ENCODE results near the gene INPP5A.
"Not testable (repeated sequence)": the region's sequence is repeated elsewhere in the genome, so short reads cannot be mapped to it uniquely, and the experiment has no call there.

INPP5A gene

DNA sequence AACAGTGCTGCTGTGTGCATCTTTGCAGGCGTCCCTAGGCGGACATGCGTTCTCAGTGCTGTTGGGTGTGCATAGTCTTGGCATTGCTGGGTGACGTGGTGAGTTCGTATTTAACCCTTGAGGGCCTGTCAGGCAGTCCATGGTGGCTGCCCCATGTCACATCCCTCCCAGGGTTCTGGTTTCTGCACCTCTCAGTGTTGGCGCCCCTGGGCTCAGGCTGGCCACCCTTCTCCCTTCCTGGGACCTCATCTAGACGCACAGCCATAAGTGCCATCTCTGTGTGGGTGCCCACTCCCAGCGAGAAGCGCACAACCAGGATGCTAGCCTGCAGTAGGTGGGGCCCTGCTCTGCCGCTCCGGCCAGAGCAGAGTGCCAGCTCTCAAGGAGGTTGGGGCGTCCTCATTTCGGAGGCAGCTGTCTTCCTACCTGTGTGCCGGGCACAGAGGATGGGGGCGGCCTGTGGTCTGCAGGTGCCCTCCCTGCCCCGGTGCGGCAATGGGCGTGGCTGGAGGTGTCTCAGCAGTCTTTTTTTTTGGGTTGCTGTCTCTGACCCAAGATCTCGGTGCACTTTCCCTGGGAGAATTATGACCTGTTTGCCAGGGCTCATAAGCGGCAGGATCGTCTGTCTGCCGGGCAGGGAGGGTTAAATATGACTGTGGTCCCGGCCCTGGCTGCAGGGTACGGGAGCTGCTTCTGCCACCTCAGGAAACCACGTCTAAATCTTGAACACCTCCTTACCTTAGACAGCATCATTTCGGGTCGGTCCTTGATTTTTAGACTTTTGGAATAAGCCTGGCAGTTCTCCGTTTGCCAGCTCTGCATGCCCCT lies 6.5 kb downstream of the INPP5A start:
- no peak for DNase-seq (ENCODE audit: low read depth)
- H3K4me3 ChIP-seq (ENCODE audit: low read depth, low read length) = no peak overlapping the region

DNA sequence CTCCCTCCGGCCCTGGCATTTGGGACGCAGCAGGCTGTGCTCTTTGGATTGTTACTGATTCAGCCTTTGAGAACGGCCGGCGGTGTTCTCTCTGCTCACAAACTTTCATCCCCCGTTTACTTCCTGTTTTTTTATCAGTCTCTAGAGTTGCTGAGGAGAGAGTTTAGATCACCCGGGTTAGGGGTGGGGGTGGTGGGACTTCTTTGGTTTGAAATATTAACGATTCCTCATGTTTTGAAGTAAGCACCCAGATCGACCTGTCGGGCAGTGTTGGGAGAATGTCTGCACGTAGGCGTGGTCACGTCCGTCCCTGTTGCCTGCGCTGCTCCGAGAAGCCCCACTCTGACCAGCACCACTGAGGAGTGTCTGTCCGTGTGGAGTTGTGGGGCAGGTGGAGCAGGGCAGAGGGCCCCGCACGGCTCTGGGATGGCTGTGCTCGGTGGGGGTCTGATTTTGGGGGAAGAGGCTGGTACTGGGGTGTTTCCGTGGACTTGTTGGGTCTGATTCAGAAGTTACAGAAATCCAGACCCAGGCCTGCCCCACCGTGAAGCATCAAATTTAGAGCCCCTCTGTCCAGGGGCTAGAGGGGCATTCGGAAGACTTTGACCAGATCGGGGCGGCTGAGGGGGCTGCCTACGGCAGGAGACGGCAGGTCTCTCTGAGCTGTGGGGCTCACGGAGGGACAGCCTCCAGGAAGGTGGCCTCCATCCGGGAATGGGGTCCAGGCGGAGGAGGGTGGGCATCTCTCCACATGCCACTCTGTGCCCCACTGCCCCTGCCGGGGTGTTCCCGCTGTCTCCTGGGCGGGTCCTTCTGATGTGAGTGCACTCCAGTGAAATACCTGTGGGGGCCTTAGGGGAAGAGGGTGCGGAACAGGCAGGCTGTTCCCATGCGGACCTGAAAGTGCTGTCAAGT lies 7.4 kb downstream of the INPP5A start:
- H3K4me3 ChIP-seq (ENCODE audit: low read depth, low read length) = no peak overlapping the region
- DNase-seq (ENCODE audit: low read depth) = no peak

DNA sequence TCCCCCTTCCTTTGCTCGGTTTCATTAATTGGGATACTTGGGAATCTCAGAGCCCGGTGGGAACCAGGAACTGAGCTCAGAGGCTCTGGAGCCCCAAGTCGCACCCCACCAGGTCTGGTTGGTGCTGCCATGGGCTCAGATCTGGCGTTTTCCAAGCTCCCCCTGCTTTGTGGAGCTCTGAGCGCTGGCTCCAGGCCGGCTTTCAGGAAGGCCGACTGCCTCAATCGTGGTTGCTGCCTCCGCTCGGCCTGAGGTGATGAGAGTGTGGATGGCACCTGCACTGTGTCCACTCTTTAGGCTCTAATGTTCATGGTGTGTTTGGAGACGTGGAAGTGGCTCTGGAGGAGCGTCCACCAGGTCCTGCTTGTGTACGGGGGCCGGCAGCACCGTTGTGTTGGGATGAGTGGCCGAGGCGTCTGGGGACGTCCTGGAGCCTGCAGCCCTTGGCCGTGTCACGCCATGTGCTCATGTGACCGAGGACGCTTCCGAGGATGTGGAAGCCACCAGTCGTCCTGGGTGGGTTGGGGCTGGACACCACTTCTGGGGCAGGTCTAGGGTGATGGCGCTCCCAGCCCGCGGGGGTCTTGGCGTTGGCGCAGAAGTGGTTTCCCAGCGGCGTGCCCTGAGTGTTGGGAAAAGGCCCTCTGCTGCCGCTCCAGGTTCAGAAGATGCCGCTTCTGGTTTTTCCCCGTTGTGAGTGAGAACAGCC lies 8.2 kb downstream of the INPP5A start:
- DNase-seq (ENCODE audit: low read depth) = no peak
- no peak overlapping the region for H3K4me3 ChIP-seq (ENCODE audit: low read depth, low read length)

DNA sequence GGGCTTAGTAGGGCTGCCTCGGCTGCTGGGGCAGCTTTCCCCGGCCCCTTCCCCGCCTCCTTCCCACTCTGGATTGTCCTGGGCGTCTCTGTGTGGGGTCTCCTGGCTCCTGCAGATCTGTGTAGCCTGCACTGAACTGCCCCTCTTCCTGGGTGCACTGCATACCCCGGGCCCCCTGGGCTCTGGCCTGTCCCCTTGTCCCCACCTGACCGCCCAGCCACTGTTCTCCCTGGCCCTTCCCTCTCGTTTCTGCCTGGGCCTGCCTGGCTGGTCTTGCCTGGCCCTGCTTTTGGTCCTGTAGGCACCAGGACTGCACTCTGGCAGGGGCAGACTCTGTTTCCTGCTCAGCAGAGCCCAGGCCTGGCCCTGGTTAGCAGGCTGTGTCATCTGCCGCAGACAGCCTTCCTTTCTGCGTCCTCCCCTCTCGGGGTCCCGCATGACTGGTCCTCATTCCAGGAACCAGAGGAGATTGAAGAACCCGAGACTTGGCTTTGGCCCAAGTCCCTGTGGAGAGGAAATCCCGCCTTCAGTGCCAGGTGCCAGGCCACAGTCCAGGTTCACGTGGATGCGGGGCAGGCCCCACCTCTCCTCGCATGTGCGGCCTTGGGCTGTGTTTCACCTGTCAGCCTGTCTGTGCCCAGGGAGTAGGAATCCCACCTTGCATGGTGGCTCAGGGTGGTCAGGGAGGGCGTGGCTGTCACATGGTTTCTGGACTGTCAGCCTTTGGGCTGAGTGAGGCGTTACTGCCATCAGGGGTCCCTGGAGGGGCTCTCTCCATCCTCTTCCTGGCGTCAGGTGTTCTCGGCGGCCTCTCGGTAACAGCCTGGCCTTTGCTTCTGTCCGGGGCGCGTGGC lies 9.2 kb downstream of the INPP5A start:
- no peak for DNase-seq (ENCODE audit: low read depth)
- H3K4me3 ChIP-seq (ENCODE audit: low read depth, low read length) = no peak overlapping the region

DNA sequence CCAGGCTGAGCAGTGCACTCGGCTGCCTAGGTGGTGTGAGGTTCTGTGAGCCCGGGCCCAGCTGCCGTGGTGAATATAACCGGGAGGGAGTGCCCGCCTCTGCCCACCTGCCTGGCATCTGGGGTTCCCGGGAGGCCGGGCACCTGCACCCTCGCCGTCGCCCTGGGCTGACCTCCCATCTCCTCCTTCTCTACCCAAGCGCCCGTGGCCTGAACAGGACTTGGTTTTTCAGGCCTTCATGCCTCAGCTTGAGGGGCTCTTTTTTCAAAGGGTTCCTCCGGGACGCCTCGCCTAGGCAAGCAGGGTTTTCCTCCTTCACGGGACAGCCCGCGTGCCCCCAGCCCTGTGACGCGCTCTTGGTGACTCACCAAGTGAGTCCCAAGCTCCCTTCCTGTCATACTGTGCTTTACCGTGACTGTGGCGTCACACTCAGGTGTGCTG lies 9.9 kb downstream of the INPP5A start:
- H3K4me3 ChIP-seq (ENCODE audit: low read depth, low read length) = no peak overlapping the region
- no peak for DNase-seq (ENCODE audit: low read depth)

DNA sequence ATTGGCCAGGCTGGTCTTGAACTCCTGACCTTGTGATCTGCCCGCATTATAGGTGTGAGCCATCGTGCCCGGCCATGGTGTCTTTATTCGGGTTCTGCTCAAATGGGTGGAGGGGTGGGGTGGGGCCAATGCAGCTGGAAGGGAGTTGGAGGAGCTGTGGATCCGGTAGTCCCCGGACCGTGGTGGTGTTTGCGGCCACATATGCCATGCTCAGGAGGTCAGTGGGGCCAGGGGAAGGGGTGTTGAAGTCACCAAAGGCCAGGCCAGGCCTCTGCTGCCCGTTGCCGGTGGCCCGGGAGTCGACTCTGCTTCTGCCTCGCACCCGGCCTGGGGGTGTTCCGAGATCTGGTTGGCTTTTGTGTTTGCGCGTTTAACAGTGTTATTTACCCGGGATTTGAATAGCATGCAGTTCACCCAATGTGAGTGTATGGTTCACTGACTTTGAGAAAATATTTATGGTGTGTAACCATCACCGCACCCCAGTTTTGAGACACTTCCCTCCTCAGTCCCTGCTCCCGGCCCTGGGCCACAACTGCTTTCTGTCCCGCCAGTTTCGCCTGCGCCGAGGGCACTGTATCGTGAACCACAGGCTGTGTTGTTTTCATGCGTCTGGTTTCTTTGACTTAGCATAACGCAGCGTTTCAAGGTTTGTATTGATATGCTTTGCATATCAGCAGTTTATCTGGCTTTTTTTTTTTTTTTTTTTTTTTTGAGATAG lies 10.7 kb downstream of the INPP5A start:
- DNase-seq (ENCODE audit: low read depth) = no peak
- no peak overlapping the region for H3K4me3 ChIP-seq (ENCODE audit: low read depth, low read length)

DNA sequence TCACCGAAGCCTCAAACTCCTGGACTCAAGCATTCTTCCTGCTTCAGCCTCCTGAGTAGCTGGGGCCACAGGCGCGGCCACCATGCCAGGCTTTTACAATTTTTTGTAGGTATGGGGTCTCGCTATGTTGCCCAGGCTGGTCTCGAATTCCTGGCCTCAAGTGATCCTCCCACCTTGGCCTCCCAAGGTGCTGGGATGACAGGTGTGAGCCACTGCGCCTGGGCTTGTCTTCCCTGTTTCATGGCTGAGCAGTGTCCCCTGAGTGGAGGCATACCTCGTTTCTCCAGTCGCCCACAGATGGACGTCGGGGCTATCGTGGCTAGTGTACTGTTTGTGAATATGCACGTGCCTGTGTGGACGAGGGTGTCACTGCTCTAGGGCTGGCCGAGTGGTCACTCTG lies 11.3 kb downstream of the INPP5A start:
- H3K4me3 ChIP-seq (ENCODE audit: low read depth, low read length) = no peak overlapping the region

DNA sequence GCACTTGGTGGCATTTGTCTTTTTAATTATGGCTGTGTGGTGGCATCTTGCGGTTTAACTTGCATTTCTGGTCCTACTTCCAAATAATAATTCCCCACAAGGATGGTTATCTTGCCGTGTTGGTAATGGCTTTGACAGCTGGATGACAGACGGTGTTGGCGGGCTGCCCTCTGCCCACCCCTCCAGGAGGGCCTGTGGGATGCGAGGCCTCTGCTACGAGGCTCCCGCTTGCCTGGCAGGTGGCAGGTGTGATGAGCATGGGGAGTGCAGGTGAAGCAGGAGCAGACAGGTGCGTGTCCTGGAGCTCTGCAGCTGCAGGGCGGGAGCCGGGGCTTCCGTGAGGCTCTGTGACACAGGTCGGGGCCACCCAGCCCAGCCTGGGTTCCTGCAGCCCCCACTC lies 11.8 kb downstream of the INPP5A start:
- DNase-seq (ENCODE audit: low read depth) = no peak
- no peak overlapping the region for H3K4me3 ChIP-seq (ENCODE audit: low read depth, low read length)

More for the DNA sequence above, 11.3 kb downstream of the INPP5A start:
- no peak for DNase-seq (ENCODE audit: low read depth)

DNA sequence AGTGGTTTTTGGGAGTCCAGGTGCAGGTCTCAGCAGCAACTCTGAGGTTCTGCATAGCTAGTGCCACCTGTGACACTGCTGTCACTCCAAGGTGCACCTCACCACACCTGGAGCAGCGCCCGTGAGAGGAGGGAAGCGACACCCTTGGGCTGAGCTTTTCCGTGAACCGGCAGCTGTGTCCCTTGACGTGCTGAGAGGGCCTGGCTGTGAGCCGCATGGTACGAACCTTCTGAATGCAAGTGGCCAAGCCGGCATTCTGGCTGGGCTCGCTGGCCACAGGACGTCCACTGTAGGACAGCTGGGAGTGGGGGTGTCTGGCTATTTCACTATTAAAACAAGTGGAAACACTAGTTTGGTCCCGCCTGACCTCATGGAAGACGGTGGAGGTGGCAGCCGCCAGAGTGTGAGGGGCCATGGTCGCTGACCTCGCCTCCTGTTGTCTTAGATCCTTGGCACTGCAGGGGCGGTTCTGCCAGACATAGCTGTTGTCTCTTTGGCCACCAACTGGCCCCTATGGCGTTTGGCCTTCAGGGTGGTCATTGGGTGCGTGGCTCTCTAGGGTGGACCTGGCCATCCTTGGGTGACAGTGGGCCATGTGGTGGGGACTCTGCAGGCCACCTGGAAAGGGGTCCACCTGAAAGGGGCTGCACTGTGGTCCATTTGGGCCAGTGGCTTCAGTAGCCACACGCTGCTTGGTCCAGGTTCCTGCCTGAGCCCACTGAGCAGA lies 12.9 kb downstream of the INPP5A start:
- no peak overlapping the region for H3K4me3 ChIP-seq (ENCODE audit: low read depth, low read length)
- no peak for DNase-seq (ENCODE audit: low read depth)

DNA sequence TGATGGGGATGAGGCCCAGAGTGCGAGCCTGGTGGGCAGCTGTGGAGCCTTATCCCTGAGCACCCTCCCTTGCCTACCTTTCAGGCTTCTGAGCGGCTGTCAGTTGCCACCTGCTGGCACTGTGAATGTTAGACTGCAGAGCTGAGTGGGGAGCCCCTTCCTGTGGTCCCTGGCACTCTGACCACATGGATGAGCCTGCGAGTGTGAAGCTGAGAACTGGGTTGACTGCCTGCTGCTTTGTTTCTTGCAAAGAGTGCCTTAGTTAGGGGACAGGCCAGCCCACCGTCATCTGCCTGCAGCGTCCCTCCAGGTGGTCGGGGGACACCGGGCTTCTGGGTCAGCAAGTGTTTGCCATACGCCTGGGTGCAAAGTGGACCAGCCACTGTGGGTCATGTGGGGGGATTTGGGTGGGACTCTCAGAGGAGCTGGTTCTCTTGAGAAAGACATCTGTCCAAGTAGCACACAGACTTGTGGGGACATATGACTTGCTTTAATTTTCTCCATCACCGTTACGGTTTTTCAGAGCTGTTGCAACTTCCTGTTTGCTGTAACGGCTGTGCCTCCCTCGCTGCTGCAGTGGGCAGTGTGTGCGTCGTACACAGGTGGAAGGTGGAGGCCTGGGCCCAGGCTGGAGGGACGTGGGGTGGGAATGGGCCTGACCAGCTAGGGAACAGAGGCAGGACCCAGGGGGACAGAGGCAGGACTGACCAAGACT lies 13.7 kb downstream of the INPP5A start:
- no peak overlapping the region for H3K4me3 ChIP-seq (ENCODE audit: low read depth, low read length)

DNA sequence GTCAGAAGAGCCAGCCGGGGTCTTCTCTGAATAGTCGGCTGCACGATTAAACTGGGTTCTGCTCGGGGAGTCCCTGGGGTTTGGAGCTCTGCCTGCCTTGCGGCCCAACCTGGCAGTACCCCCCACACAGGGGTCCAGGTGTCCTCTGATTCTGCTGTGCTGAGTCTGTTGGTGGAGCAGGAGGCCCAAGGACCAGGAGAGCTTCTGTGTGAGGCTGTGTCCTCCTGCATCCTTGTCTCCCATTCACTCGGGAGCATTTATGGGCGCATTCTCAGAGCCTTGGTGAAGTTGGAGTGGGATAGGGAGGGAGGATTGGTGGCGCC lies 14.2 kb downstream of the INPP5A start:
- no peak for DNase-seq (ENCODE audit: low read depth)
- no peak overlapping the region for H3K4me3 ChIP-seq (ENCODE audit: low read depth, low read length)

More for the DNA sequence above, 13.7 kb downstream of the INPP5A start:
- DNase-seq (ENCODE audit: low read depth) = no peak

DNA sequence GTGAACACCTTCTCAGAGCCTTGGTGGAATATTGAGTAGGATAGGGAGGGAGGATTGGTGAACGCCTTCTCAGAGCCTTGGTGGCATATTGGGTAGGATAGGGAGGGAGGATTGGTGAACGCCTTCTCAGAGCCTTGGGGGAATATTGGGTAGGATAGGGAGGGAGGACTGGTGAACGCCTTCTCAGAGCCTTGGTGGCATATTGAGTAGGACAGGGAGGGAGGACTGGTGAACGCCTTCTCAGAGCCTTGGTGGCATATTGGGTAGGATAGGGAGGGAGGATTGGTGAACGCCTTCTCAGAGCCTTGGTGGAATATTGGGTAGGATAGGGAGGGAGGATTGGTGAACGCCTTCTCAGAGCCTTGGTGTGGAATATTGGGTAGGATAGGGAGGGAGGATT lies 15.0 kb downstream of the INPP5A start:
- not testable (repeated sequence) for DNase-seq (ENCODE audit: low read depth); H3K4me3 ChIP-seq (ENCODE audit: low read depth, low read length)

DNA sequence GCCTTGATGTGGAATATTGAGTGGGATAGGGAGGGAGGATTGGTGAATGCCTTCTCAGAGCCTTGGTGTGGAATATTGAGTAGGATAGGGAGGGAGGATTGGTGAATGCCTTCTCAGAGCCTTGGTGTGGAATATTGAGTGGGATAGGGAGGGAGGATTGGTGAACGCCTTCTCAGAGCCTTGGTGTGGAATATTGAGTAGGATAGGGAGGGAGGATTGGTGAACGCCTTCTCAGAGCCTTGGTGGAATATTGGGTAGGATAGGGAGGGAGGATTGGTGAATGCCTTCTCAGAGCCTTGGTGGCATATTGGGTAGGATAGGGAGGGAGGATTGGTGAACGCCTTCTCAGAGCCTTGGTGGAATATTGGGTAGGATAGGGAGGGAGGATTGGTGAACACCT lies 16.0 kb downstream of the INPP5A start:
- H3K4me3 ChIP-seq (ENCODE audit: low read depth, low read length); DNase-seq (ENCODE audit: low read depth): not testable (repeated sequence)

DNA sequence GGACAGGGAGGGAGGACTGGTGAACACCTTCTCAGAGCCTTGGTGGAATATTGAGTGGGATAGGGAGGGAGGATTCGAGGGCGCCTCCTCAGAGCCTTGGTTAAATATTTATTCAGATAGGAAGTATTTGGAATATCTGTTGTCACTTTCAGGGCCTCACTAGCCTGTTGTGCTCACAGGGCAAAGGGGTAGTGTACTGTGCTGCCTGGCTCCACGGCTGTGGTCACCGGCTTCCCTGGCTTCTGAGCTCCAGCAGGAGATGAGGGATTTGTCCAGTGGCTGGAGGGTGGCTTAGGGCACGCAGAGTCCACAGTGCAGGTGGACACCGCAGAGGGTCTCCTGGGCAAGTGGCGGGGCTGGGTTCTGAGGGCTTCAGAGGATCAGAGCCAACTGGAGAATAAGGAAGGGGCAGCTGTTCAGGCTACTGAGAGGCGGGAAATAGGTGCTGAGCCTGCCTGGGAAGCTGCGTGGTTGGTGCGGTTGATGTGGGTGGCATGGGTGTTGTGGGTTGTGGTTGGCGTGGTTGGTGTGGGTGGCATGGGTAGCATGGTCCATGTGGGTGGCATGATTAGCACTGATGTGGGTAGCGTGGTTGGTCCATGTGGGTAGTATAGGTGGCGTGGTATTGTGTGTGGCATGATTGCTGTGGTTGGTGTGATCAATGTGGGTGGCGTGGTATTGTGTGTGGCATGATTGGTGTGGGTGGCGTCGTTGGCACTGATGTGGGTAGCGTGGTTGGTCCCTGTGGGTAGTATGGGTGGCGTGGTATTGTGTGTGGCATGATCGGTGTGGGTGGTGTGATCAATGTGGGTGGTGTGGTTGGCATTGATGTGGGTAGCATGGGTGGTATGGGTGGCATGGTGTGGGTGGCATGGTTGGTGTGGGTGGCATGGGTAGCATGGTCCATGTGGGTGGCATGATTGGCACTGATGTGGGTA lies 16.7 kb downstream of the INPP5A start:
- no peak overlapping the region for H3K4me3 ChIP-seq (ENCODE audit: low read depth, low read length)
- no peak for DNase-seq (ENCODE audit: low read depth)

DNA sequence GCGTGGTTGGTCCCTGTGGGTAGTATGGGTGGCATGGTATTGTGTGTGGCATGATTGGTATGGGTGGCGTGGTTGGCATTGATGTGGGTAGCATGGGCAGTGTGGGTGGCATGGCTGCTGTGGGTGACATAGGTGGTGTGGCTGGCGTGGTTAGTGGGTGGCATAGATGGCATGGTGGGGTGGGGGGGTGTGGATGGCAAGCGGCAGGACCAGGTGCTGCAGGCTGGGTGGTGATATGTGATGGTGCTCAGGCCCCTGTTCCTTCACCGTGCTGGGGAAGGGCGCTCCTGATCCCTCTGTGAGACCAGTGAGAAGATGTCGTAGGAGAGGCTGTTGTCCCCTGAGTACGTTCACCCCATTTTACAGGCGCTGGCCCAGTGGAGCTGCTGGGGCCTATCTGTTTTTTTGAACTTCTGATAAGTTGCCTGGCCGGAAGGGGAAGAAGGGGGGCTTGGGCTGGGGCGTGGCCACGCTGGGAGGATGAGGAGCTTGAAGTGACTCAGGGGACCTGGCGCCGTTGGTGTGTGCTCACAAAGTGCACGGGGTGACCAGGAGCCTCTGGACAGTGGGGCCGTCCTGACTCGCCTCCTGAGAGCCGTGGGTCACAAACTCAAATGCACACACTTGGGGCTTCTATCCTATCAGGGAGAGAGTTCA lies 17.5 kb downstream of the INPP5A start:
- H3K4me3 ChIP-seq (ENCODE audit: low read depth, low read length) = no peak overlapping the region
- DNase-seq (ENCODE audit: low read depth) = no peak

Data from skeletal muscle cell (primary cell).